CD4-positive, alpha-beta T cell treated with Interleukin-21 for 1 hour (primary cell): ENCODE measurements around the gene EFCAB8.
"Not testable (repeated sequence)": the region's sequence is repeated elsewhere in the genome, so short reads cannot be mapped to it uniquely, and the experiment has no call there.

Source experiments
- DNase-seq: peaks from one replicate; pipeline ENCODE4 v3.0.0-alpha.2; 2020

EFCAB8 gene

DNA sequence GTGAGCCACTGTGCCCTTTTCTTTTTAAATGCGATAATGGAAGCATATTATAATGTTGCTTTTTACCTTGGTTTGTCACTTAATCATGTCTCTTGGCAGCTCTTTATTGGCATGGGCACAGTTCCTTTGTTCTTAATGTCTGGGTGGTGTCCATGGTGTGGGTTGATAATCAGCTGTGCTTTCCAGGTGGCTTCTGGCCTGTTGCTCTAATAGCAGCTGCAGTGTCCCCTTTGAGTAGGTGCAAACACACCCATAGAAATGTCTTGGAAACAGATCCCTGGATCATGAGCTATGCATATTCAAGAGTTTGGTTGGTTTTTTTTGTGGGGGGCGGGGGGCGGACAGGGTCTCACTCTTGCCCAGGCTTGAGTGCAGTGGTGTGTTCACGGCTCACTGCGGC, 29.9 kb downstream of the EFCAB8 start:
- no peak for DNase-seq

DNA sequence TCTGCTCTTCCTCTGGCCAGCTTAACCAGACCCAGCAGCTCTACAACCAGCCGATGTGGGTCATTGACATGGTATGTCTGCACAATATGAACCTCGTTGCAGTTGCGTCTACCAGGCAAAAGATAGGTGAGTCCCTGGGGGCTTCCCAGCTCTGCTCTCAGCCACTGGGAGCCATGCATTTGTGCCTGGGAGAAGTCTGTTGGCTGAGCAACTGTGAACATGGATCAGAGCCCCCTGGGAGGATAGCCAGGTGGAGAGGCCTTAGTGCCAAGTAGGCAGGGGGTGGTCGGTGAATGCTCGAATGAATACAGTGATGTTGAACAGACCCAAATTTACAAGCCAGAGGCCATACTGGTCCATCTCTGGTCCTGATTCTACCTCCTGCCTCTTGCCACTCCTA, 30.6 kb downstream of the EFCAB8 start:
- DNase-seq, result no peak

DNA sequence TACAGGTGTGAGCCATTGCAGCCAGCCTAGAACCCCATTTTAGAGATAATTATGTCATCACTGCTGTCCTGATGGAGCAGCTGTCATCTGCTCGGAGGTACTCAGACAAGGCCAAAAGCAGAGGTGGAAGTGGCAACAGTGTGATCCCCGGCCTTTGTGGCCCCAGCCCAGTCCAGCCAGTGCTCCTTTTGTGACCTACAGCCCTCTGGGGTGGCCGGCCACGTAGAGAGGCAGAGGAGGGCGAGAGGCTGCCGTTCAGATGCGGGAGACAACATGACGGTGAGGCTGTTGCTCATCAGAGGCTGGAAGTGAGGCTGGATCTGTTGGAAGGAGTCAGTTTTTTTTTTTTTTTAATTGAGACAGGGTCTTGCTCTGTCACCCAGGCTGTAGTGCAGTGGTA, 32.8 kb downstream of the EFCAB8 start:
- DNase-seq, result no peak

DNA sequence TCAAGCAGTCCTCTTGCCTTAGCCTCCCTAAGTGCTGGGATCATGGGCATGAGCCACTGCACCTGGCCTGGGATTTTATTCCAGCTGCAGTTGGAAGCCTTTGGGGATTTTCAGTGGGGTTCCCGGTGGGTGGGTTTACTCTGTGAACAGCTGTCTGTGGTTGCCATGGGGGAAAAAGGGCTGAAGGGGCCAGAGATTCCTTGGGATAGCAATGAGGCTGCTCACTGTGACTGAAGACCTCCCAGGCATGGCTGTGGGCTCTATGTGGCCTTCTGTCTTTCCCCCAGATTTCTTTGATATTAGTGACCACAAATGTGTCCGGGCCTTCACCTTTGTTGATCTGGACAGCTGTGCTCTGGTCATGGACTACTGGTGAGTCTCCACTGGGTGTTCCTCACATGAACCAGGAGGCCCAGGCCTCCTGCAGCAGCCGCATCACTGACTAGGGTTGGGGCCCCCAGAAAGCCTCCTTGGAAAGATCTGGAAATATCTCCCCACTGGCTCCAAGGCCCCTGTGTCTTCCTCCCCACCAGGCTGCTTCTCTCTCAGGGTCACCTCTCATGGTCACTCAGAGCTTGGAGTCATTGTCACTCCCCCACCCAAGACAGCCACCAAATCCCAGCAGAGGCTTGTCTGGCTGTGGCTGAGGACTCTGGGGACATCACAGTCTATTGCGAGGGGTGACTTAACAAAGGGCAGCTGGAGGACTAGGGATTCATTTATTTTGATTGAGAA, 33.4 kb downstream of the EFCAB8 start:
- DNase-seq, result no peak

DNA sequence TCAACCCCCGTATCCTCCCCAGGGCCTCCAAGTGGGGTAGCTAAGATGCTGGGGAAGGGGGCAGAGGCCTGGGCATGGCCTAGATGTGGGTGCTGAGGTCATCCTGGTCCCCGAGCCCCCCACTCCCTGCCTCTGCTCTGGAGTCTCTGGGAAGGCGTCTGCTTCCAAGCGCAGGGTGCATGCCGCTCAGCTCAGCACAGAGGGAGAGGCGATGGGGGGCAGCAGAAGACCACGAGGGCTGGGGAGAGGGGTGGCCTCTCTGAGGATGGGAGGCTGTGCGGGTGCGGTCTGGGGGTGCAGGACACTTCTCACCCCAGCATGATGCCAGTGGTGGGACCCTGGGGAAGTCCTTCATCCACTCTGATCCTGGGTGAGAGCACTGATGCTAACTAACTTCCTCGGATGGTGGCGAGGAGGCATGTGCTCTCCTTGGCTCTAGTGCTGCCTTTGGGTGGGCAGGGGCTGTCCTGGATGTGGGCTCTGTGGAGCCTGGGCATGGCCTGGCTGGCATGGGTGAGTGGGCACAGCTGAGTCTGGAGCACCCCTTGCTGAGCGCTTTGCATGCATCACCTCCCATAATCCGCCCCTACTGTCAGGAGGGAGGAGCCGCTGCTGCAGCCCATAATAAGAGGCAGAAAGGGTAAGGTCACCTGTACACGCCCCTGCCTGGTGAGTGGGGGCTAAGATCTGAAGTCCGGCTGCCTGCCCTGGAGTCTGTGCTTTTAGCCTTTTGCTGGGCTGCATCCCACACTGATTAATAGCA, 34.7 kb downstream of the EFCAB8 start:
- DNase-seq, result no peak

DNA sequence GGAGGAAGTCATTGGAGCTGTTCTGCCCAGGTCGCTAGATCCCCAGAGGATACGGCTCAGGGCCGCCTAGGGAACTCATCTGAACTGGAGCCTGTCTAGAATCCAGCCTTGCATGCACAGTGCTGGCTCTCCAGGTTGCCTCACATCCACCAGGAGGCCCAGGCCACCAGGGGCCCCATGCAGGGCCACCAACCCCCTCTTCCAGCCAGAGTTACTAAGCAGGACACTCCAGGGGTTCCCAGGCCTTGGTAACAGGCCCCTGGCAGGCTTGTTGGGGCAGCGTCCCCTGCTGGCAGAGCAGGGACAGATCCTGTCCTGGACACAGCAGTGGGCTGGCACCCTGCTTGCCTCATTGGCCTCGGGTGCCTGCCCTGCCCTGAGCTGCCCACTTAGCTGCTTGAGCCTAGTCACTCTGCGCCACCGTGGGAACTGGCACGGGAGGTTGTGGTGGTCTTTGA, 35.3 kb downstream of the EFCAB8 start:
- DNase-seq, result no peak

DNA sequence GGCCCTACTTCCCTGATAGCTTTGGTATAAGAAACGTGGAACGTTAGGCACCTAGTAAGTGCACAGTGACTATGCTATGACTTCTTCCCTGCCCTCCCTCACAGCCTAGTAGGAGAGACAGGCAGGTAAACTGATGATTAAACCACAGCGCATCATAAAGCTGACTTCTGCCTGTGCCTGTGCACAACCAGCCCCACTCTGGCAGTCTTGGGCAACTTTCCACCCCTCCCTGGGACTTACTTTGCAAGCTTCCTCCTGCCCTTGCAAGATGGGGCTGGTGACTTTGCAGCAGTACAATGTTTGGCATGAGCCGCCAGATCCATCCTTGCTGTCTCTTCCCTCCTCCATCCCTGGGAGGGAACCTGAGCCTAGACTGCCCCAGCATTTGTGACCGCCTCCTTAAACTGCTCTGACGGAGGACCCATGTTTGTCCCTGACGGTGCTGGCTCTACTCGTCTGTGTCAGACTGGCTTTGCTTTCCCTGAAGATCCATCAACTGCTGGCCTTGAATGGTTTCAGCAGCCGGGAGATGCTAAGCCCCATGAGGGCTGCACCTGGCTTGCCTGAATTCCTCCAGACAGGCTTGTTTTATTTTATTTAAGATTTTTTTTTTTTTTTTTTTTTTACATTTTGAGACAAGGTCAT, 36.1 kb downstream of the EFCAB8 start:
- DNase-seq, result no peak

DNA sequence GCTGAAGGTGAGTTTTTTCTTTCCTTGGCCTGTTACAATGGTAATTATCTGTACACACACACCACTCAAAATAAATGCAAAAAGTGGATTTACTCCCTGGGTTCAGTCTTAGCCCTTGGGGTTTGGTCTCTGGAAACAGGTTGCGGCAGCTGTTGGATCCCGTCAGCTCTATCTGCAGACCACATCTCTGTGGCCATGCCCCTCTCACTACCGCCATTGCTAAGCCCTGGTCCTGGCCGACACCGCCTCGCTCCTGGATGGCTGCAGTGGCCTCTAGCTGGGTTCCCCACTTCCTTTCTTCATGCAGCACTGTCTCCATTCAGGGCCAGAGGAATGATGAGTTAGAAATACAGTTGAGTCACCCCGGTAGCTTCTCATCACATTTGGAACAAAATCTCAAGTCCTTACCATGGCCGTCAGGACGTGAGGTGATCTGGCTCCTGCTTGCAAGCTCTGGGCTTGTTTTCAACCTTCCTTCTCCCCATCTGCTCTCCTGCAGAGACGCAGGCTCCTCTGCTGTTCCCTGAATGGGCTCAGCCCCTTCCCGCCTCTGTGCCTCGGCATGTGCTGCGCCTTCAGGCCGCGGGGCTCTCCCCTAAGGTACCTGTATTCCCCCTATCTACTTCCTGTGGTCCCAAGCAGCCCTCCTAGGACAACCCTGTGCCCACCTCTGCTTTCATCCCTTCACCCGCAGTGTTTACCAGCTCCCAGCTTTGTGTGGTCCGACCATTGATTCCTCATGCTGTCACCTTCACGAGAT, 38.0 kb downstream of the EFCAB8 start:
- DNase-seq, result no peak

DNA sequence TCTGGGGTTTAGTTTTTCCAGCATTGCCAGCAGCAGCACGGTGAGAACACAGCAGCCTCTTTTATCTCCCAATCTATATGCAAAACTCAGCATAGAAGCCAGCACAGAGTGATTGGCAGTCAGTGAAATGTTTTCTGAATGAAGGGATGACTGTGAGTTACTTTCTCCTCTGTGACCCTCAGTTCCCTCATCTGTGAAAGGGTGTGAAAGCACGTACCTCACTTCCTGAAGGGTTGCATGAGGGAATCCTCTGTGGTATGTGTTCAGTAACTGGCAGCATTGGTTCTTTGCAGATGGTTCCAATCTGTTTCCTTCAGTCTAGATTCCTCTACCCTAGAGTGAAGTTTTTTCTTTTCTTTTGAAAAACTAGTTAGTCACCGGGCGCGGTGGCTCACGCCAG, 40.0 kb downstream of the EFCAB8 start:
- no peak for DNase-seq

DNA sequence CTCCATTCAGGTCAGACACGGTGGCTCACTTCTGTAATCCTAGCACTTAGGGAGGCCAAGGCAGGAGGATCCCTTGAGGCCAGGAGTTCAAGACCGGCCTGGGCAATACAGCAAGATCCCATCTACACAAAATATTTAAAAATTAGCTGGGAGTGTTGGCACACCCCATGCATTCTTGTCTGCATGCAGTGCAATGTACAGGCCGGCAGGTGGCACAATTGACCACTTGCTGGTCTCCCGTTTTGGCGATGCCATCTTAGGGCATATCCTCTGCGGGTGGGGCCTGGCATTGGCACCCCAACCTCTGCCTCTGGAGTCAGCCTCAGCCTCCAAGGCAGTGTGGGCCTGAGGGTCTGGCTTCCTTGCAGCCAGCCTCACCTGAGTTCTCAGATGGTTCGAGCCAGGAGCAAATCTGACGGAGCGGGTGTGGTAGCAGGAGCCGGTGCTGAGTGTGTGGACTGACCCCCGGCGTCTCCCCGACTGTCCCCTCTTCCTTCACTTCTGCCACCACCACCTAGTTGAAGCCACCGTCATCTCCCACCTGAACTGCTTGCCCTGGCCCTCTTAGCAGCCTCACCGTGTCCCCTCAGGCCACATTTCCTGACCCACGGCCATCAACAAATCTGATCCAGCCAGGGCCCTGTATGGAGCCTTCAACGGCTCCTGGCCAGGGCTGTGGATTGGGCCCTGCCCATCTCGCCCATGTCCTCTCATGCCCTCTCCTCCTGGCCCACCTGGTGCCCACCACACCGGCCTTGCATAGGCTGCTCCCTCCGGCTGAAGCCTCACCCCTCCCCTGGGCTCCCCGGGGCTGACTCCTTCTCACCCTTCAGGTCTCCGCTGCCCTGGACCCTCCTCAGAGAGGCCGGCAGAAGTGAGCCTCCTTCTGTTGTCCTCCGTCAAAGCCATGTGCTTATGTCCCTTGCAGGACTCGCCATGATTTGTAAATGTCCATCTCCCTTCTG, 44.0 kb downstream of the EFCAB8 start:
- DNase-seq, result peak; percentile 77

DNA sequence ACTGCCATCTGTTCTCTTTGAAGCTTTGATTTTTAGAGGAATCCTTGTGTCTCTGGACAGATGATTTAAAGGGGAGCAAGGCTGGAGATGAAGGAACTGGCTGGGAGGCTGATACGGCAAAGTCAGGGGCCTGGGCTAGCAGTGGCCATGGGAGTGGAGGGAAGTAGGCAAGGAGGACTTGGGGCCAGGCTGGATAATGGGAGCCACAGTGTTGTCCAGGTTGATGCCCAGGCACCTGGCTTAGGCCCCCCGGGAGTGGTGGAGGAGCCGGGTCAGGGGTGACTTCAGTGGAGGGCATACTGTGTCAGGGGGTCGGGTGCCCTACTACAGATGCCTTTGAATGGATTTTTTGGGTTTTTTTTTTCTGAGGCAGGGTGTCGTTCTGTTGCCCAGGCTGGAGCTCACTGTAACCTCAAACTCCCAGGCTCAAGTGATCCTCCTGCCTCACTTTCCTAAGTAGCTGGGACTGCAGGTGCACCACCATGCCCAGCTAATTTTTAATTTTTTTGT, 45.0 kb downstream of the EFCAB8 start:
- DNase-seq, result no peak

DNA sequence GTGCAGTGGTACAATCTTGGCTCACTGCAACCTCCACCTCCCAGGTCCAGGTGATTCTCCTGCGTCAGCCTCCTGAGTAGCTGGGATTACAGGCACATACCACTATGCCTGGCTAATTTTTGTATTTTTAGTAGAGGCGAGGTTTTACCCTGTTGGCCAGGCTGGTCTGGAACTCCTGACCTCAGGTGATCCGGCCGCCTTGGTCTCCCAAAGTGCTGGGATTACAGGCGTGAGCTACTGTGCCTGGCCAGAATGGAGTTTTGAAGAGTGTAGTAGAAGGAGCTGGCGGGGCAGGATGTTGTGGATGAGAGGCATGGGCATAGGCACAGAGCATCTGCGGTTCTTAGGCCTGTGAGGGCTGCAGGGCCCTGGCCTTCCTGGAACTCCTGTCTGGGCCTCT, 46.0 kb downstream of the EFCAB8 start:
- not testable (repeated sequence) for DNase-seq

DNA sequence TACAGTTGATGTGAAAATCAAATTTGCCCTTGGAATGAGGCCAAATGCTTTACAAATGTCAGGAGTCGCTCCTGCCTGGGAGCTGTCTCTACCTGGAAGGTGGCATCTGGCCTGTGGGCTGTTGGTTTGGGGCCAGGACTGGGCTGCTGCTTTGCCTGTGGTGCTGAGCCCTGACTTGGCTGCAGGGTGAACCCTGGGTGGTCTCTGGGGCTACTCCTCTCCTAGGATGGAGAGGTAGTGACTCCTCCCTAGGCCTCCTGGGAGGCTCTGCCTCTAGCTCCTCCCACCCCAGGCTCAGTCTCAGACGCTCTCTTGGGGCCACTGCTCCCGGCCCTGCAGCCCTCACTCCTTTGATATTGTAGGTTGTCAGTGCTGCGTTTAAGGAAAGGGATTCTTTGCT, 47.5 kb downstream of the EFCAB8 start:
- no peak for DNase-seq

DNA sequence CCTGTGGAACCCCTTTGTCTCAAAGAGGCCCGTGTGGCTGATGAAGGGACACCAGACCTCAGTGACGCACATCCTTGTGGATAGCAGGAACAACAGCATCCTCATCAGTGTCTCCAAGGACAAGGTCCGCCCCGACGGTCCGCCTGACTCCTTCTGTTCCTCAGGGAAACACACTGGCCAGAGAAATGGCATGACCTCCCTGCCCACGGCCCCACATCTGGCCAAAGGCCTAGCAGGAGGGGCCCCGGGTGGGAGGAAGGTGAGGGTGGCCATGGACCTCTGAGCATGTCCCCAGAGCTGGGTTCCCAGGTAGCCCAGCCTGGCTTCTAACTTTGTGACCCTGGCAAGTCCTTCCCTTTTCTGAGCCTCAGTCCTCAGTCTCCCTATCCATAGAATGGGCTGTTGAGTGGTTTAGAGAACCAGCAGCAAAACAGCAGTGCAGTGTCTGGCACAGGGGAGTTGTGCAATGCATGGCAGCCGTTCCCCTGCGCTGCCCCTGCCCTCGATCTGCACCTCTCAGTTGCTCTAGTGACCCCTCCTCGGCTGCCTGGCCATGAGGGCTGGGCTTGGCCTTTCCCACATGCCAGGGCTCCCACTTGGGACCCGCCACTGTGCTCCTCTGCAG, 48.3 kb downstream of the EFCAB8 start:
- no peak for DNase-seq

DNA sequence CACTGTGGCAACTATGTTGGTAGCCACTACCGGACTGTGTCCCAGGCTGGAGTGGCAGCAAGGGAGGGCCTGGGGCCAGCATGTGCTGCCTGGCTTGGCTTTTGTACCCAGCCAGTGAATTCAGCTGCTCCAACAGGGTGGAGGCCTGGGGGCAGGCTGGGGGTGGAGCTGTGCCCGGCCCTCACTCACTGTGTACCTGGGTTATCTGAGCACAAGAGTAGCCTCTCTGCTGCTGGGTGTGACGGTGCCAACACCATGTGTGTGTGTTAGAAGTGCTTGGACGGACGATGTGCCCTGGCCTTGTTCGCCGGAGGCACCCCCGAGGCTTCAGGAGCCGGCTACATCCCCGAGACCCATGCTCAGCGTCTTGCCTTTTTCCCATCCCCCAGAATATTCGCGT, 49.2 kb downstream of the EFCAB8 start:
- no peak for DNase-seq

DNA sequence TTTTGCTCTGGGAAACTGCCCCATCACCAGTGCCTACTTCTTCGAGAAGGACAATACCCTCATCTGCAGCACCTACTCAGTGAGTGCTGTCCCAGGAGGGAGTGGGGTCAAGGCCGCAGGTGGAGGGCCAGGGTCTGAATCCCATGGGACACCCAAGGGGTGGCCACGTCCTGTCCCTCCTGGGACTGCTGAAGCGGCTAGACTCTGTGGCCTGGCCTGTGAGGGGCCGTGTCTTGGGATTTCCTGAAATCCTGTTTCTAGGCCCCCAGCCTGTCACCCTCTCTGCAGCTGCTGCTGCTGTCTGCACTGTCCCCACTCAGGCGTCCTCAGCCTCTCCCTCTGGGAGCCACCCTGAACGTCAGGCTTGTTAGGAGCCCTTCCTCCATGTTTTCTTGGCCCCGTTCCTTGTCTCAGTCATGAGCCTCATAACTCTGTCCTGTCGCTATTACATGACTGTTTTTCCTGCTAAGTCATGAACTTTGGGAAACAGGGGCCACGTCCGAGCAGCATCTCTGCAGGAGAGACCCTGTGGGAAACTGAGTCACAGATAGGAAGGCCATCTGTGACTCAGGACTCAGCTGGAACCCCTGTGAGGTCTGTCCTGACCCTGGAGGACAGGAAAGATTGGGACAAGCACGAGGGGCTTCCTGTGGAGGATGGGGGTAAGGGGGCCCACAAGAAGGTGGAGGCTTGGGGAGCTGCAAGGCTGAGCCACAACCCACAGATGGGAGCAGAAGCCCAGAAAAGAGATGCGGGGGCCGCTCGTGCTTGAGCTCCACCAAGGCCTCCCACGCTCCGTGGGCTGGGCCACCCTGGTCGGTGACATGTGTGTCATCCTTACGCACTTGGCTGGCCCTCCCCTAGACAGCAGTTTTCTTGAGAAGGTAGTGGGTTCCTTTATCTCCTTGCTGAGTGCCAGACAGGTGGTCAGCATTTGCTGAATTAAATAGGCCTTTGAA, 49.9 kb downstream of the EFCAB8 start:
- no peak for DNase-seq

DNA sequence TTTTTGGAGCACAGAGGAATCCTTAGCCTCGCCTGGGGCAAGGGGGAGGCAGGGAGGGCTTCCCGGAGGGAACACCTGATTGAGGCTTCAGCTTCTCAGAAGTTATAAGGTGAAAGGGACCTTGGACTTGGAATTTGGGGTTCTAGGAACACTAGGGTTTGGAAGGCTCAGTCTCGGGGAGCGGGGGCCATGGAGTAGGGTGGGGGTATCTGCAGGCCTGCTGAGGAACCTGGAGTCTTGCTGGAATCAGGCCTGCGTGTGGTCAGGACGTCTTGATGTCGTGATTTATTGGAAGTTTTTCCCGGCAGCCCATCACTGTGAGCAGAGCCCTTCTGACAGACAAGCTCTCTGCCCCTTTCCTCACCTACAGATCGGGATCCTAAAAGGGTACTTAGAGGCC, 50.7 kb downstream of the EFCAB8 start:
- no peak for DNase-seq

DNA sequence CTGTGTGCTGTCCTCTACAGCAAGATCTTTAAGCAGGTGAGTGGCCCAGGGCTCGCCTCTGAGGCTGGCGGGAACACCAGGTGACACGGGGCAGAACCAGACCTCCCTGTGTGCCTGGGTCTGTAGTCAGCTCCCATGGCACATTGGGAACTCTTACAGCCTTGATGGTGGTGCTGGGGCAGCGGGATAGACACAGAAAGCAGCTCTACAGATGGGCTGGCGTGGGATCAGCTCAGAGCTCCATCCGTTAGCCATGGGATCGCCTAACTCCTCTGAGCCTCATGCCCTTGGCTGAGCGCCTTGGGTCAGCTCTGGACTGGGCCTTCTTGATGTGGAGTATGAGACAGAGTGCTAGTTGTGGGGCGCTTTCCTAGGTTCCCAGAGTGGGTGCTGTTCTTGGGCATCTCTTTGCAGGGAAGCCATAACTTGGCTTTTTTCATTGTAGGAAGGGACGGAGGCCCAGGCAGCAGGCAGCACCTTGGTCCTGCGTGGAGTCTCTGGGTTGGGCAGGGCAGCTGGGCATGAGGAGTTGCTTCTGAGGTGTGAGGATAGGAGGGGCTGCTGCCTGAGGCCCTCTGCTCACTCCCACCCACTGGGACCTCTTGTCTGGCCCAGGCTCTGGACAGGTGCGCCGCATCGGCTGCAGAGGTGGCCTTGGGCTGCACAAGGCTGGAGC, 51.3 kb downstream of the EFCAB8 start:
- no peak for DNase-seq

DNA sequence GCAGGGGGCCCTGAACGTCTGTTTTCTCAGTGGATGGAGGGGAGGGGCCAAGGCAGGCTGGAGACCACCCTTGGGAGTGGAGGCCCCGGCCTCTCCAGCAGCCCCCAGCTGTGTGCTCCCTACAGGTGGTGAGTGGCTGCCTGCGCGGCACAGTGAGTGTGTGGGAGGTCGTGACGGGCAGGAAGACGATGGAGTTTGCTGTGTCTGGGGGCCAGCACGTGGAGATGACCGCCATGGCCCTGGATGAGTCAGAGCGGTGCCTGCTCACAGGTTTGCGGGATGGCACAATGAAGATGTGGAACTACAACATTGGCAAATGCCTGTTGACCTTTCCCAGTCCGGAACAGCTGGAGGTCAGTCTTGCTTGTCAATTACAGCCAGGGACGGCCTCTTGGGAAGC, 52.6 kb downstream of the EFCAB8 start:
- no peak for DNase-seq

DNA sequence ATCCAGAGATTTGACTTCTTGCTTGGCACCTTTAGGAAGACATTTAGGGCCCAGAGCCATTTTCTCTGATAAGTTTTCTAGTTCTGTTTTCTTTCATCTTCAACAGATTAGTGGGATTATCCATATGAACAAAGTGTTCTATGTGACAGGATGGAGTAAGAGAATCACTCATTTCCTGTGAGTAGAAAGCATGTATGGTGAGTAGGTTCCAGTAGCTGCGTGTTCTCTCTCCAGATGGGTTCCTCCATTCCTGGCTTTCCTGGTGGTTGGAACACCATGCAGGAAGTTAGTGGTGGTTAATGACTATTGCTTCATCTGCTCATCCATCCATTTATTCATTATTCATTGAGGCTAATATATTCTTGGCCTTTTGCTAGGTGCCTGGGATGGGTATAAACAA, 54.0 kb downstream of the EFCAB8 start:
- no peak for DNase-seq
